Mesenchymal stem cell (in vitro differentiated cells and primary cell): Measurements from ENCODE around the gene C19orf33.

Experiments used
- DNase-seq: peaks from one replicate; pipeline ENCODE4 v3.0.0-alpha.2; 2013
- H2AFZ ChIP-seq: one replicate; pipeline ENCODE4 v1.6.1; 2013; ENCODE audit warnings: low read depth, mild to moderate bottlenecking, control low read depth, inconsistent platforms, low read length, moderate library complexity
- H2AK5ac ChIP-seq: 2 replicates; pipeline ENCODE4 v1.6.1; 2013; ENCODE audit warnings: low read length, moderate library complexity, mild to moderate bottlenecking, inconsistent platforms; ENCODE audit not compliant: severe bottlenecking
- H2BK120ac ChIP-seq: one replicate; pipeline ENCODE4 v1.6.1; 2013; ENCODE audit warnings: low read depth, mild to moderate bottlenecking, inconsistent platforms, low read length, moderate library complexity
- H2BK12ac ChIP-seq, 2 experiments: one replicate each; pipeline ENCODE4 v1.6.1; 2013; ENCODE audit warnings: inconsistent platforms in 2 of 2, low read length in 2 of 2, mild to moderate bottlenecking in 2 of 2, moderate library complexity in 2 of 2, control low read depth in 1 of 2
- H2BK15ac ChIP-seq: one replicate; pipeline ENCODE4 v1.6.1; 2013; ENCODE audit warnings: mild to moderate bottlenecking, low read depth, inconsistent platforms; ENCODE audit not compliant: poor library complexity, severe bottlenecking
- H2BK5ac ChIP-seq: 2 replicates; pipeline ENCODE4 v1.6.1; 2013; ENCODE audit warnings: low read depth, mild to moderate bottlenecking, low read length, control low read depth, inconsistent platforms; ENCODE audit not compliant: poor library complexity, severe bottlenecking
- H3K14ac ChIP-seq, 2 experiments: one replicate each; pipeline ENCODE4 v1.6.1; 2013; ENCODE audit warnings: inconsistent platforms in 2 of 2, low read length in 2 of 2, control low read depth in 1 of 2, mild to moderate bottlenecking in 1 of 2, moderate library complexity in 1 of 2
- H3K18ac ChIP-seq, 2 experiments: one replicate each; pipeline ENCODE4 v1.6.1; 2013; ENCODE audit warnings: inconsistent platforms in 2 of 2, low read length in 2 of 2, control low read depth in 1 of 2, low read depth in 1 of 2, mild to moderate bottlenecking in 1 of 2
- H3K23ac ChIP-seq, 2 experiments: one replicate each; pipeline ENCODE4 v1.6.1; 2013; ENCODE audit warnings: inconsistent platforms in 2 of 2, low read length in 2 of 2, mild to moderate bottlenecking in 2 of 2, moderate library complexity in 2 of 2, control low read depth in 1 of 2
- H3K27ac ChIP-seq: 2 replicates; pipeline ENCODE4 v1.5.1; 2013; ENCODE audit warnings: mild to moderate bottlenecking, moderate library complexity, low read length, control low read depth, inconsistent platforms; ENCODE audit not compliant: poor library complexity, severe bottlenecking
- H3K27me3 ChIP-seq, 2 experiments: 2 replicates each; pipeline versions ENCODE4 v1.6.1 to v1.7.0; 2013; ENCODE audit warnings: low read length in 2 of 2, mild to moderate bottlenecking in 2 of 2, moderate library complexity in 2 of 2, control low read depth in 1 of 2, inconsistent platforms in 1 of 2; ENCODE audit not compliant: control insufficient read depth in 1 of 2, insufficient read depth in 1 of 2
- H3K36me3 ChIP-seq, 2 experiments: 2 replicates each; pipeline versions ENCODE4 v1.6.1 to v1.7.0; 2013; ENCODE audit warnings: low read length in 2 of 2, control low read depth in 1 of 2, inconsistent platforms in 1 of 2, low read depth in 1 of 2, mild to moderate bottlenecking in 1 of 2; ENCODE audit not compliant: insufficient read depth in 2 of 2, control insufficient read depth in 1 of 2
- H3K4ac ChIP-seq, 2 experiments: one replicate each; pipeline ENCODE4 v1.6.1; 2013; ENCODE audit warnings: inconsistent platforms in 2 of 2, low read length in 2 of 2, mild to moderate bottlenecking in 2 of 2, moderate library complexity in 2 of 2, control low read depth in 1 of 2, low read depth in 1 of 2
- H3K4me1 ChIP-seq: 2 replicates; pipeline ENCODE4 v1.6.1; 2013; ENCODE audit warnings: low read depth, low read length, control low read depth; ENCODE audit not compliant: control insufficient read depth, insufficient read depth
- H3K4me2 ChIP-seq: 2 replicates; pipeline ENCODE4 v1.6.1; 2013; ENCODE audit warnings: low read length, mild to moderate bottlenecking, inconsistent platforms; ENCODE audit not compliant: poor library complexity, severe bottlenecking
- H3K4me3 ChIP-seq, 2 experiments: 2 replicates each; pipeline versions ENCODE4 v1.5.1 to v1.7.0; 2013; ENCODE audit warnings: low read length in 2 of 2, mild to moderate bottlenecking in 2 of 2, control low read depth in 1 of 2, low read depth in 1 of 2; ENCODE audit not compliant: insufficient read depth in 1 of 2
- H3K79me1 ChIP-seq: replicated peaks from 2 replicates; pipeline ENCODE4 v1.6.1; 2013; ENCODE audit warnings: mild to moderate bottlenecking, control low read depth, low read length, inconsistent platforms; ENCODE audit not compliant: poor library complexity, severe bottlenecking
- H3K9ac ChIP-seq: 2 replicates; pipeline ENCODE4 v1.7.0; 2013; ENCODE audit warnings: mild to moderate bottlenecking, low read length, moderate library complexity
- H3K9me3 ChIP-seq: 2 replicates; pipeline ENCODE4 v1.7.0; 2013; ENCODE audit warnings: mild to moderate bottlenecking, low read length; ENCODE audit not compliant: control insufficient read depth
- H4K8ac ChIP-seq: one replicate; pipeline ENCODE4 v1.6.1; 2013; ENCODE audit warnings: inconsistent platforms, mild to moderate bottlenecking, low read length, moderate library complexity
- H4K91ac ChIP-seq: one replicate; pipeline ENCODE4 v1.6.1; 2013; ENCODE audit warnings: mild to moderate bottlenecking, low read length, inconsistent platforms
- WGBS: methylation state at CpG from one replicate; pipeline ENCODE4 v1.1.7; 2013; ENCODE audit warnings: mixed read lengths; 5-methylcytosine and 5-hydroxymethylcytosine counted together

The C19orf33 gene

GRCh38 chr19:38298821-38299680, 5.0 kb upstream of the C19orf33 start:
- Histone ChIP-seq H3K4me1 (peaks cover 22% of the 10 kb centered on the region), H3K4ac (no peak overlapping the region), H3K14ac (no peak overlapping the region), H3K27ac (peak overlapping the region; percentile 84), H2BK5ac (peak overlapping the region; percentile 68), H3K79me1 (no peaks in the 10 kb centered on the region), H2BK15ac (no peak overlapping the region), H3K9me3 (no peaks in the 10 kb centered on the region), H2AK5ac (peak overlapping the region; percentile 90), H3K23ac (no peak overlapping the region), H3K27me3 (no peaks in the 10 kb centered on the region), H2BK12ac (peak overlapping the region; percentile 60 to 75), H4K91ac (peak overlapping the region; percentile 43), H3K4me2 (no peak overlapping the region), H3K4me3 (no peak overlapping the region), H3K36me3 (peaks cover 0 to 11% of the 10 kb centered on the region in 2 experiments), H4K8ac (peak overlapping the region; percentile 51), H2AFZ (no peak overlapping the region), H3K9ac (no peak overlapping the region), H3K18ac (peak overlapping the region; percentile 27 to 34), H2BK120ac (no peak overlapping the region)
- 43% methylated on average over 11 of the region's 11 CpGs for WGBS
- DNase-seq = peak; percentile 95

- peak overlapping the region in 1 of 2 experiments; percentile 29 for H2BK12ac ChIP-seq
- no peak overlapping the region for H2BK5ac ChIP-seq
- no peaks in the 10 kb centered on the region for H3K9me3 ChIP-seq
- H2BK15ac ChIP-seq = peak overlapping the region; percentile 40
- peaks cover 29% of the 10 kb centered on the region for H3K4me1 ChIP-seq
- WGBS = 64% methylated on average over 25 of the region's 27 CpGs
- no peak overlapping the region for H3K27ac ChIP-seq
- no peak overlapping the region for H3K4me2 ChIP-seq
- H3K18ac ChIP-seq = peak overlapping the region in 1 of 2 experiments; percentile 28
- no peak overlapping the region for H2AK5ac ChIP-seq
- H3K4ac ChIP-seq = peak overlapping the region in 1 of 2 experiments; percentile 18
- peaks cover 15 to 57% of the 10 kb centered on the region in 2 experiments for H3K36me3 ChIP-seq
- no peak for DNase-seq
- peaks cover 5% of the 10 kb centered on the region for H3K79me1 ChIP-seq
- no peaks in the 10 kb centered on the region for H3K27me3 ChIP-seq
- no peak overlapping the region for H2BK120ac ChIP-seq
- peak overlapping the region; percentile 90 for H4K8ac ChIP-seq
- H3K23ac ChIP-seq = no peak overlapping the region
- no peak overlapping the region for H3K9ac ChIP-seq
- no peak overlapping the region for H3K4me3 ChIP-seq
- H4K91ac ChIP-seq = peak overlapping the region; percentile 78
- H2AFZ ChIP-seq = no peak overlapping the region
- no peak overlapping the region for H3K14ac ChIP-seq
Measured at GRCh38 chr19:38304352-38304865, 358 bp downstream of the C19orf33 start.

GRCh38 chr19:38304866-38305429, 897 bp downstream of the C19orf33 start:
- H3K4ac ChIP-seq = peak overlapping the region in 1 of 2 experiments; percentile 47

GRCh38 chr19:38306236-38306635, 2.2 kb downstream of the C19orf33 start:
- WGBS = 83% methylated on average over 1 of the region's 3 CpGs
- Histone ChIP-seq H3K4me2 (no peak overlapping the region), H3K27ac (no peak overlapping the region), H3K4me1 (peaks cover 22% of the 10 kb centered on the region), H3K27me3 (no peaks in the 10 kb centered on the region), H4K91ac (no peak overlapping the region), H3K4me3 (no peak overlapping the region), H2BK5ac (no peak overlapping the region), H2AFZ (no peak overlapping the region), H2BK15ac (no peak overlapping the region), H4K8ac (no peak overlapping the region), H2BK12ac (no peak overlapping the region), H3K4ac (no peak overlapping the region), H3K36me3 (peaks cover 15 to 63% of the 10 kb centered on the region in 2 experiments), H3K79me1 (peaks cover 13% of the 10 kb centered on the region), H3K14ac (no peak overlapping the region), H3K23ac (no peak overlapping the region), H3K9ac (no peak overlapping the region), H3K18ac (no peak overlapping the region), H2AK5ac (no peak overlapping the region), H3K9me3 (no peaks in the 10 kb centered on the region), H2BK120ac (no peak overlapping the region)
- no peak for DNase-seq

More at GRCh38 chr19:38304866-38305429, 897 bp downstream of the C19orf33 start:
- WGBS = 43% methylated on average over 29 of the region's 29 CpGs
- no peak overlapping the region for H2AK5ac ChIP-seq
- peaks cover 5% of the 10 kb centered on the region for H3K79me1 ChIP-seq
- DNase-seq = no peak
- peaks cover 27% of the 10 kb centered on the region for H3K4me1 ChIP-seq
- H4K8ac ChIP-seq = peak overlapping the region; percentile 55
- peaks cover 15 to 59% of the 10 kb centered on the region in 2 experiments for H3K36me3 ChIP-seq
- no peaks in the 10 kb centered on the region for H3K9me3 ChIP-seq
- H2BK5ac ChIP-seq = no peak overlapping the region
- H2AFZ ChIP-seq = no peak overlapping the region
- no peak overlapping the region for H3K14ac ChIP-seq
- H3K23ac ChIP-seq = peak overlapping the region in 1 of 2 experiments; percentile 9
- no peak overlapping the region for H2BK15ac ChIP-seq
- no peak overlapping the region for H2BK120ac ChIP-seq
- peak overlapping the region in 1 of 2 experiments; percentile 29 for H2BK12ac ChIP-seq
- H3K18ac ChIP-seq = peak overlapping the region in 1 of 2 experiments; percentile 63
- H3K27me3 ChIP-seq = no peaks in the 10 kb centered on the region
- H4K91ac ChIP-seq = peak overlapping the region; percentile 56
- H3K9ac ChIP-seq = no peak overlapping the region
- no peak overlapping the region for H3K4me3 ChIP-seq
- no peak overlapping the region for H3K4me2 ChIP-seq
- H3K27ac ChIP-seq = no peak overlapping the region
